GM18907 (cell line): ENCODE results near the gene PTH.

ENCODE experiments used
- ATAC-seq: cut with Tn5 transposase; IDR thresholded peaks from one replicate; pipeline ENCODE4 v1.9.1; 2021; ENCODE audit warnings: mild to moderate bottlenecking, moderate library complexity; ENCODE audit not compliant: unreplicated experiment

PTH gene

DNA sequence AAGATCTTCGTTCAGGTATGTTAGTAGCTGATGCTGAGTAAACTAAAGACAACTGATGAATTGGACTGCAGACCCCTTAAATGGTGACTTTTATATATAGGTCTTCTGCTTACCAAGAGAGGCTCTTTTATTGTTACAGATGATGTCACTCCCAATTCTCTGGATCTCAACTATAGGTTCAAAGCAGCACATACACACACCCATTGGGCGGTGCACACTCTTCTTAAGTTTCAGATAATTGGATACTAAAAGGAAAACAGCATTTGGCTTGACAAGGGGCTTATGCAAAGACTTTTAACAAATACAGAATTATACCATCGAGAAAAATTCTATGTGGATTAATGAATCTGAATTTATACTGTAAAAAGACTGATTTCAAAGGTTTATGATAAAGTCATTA lies at the start of gene PTH:
PTH (minus strand) TSS at position 69 of the 400 bp plus-strand sequence. CDS start 3,142 bp downstream, outside the sequence.
- ATAC-seq, result no peak

DNA sequence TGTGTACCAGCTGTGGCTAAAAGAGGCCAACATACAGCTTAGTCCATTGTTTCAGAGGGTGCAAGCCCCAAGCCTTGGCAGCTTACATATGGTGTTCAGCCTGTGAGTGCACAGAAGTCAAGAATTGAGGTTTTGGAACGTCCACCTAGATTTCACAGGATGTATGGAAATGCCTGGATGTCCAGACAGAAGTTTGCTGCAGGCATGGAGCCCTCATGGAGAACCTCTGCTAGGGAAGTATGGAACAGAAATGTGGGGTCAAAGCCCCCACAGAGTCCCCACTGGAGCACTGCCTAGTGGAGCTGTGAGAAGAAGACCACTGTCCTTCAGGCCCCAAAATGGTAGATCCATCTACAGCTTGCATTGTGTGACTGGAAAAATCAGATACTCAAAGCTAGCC lies 42.2 kb upstream of the PTH start:
- ATAC-seq, result no peak

DNA sequence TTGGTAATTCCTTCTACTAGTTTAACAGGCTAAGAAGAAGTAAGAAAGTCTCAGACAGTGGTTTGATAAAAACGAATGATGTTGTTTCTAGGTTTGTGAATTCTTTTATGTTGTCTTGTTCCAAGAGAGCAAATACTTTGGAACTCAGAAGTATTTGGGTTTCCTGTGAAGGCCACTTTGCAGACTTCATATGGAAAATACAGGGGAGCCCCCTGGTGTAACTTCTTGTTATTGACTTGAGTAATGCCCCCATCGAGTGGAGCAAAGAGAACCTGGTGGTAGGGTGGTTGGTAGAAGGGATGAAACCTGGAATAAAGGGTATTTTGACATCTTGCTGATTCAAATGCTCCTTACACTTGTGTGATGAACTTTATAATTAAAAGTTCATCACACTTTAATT lies 40.0 kb upstream of the PTH start:
- ATAC-seq, result no peak

DNA sequence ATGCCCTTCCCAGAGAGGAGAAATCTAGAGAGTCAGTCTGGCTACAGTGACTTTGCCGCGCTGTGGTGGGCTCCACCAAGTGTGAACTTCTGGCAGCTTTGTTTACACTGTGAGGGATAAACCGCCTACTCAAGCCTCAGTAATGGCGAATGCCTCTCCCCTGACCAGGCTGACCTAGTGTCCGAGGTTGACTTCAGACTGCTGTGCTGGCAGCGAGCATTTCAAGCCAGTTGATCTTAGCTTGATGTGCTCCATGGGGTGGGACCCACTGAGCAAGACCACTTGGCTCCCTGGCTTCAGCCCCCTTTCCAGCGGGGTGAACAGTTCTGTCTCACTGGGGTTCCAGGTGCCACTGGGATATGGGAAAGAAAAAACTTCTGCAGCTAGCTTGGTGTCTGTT lies 38.6 kb upstream of the PTH start:
- ATAC-seq, result no peak

DNA sequence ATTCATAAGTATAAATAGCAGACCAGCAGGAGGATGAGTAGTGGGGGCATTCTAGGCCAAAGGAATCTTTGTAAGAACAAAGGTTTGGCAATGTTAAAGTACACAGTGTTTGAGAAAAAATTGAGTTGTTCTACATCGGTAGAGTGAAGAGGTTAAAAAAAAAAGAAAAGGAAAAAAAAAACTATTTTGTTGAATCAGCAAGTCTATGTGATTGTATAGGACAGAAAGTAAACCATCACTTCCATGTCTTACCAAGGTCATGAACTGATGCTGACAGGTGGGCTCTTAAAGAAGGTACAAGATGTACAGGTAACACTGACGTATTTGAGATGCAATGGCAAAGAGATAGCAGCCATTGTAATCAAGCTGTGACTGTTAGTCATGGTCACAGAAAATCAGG lies 29.5 kb upstream of the PTH start:
- ATAC-seq, result no peak

DNA sequence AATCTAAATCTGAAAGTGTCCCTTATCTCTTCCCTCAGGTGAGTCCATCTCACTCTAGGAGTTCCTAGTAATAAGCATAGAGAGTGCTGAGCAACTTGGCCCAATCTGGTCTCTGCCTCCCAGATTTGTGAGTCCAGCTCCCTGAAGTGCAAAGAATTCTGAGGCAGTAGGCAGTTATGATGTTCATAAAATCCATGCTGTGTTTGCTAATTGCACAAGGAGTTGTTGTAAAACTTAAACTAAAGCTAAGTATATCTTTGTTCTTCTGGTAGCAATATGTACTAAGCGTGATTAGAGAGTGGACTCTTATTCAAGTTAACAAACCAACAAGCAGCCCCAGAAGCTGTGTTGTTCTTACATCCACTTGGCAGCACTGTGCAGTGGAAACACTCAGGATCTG lies 7.6 kb upstream of the PTH start:
- no peak for ATAC-seq

DNA sequence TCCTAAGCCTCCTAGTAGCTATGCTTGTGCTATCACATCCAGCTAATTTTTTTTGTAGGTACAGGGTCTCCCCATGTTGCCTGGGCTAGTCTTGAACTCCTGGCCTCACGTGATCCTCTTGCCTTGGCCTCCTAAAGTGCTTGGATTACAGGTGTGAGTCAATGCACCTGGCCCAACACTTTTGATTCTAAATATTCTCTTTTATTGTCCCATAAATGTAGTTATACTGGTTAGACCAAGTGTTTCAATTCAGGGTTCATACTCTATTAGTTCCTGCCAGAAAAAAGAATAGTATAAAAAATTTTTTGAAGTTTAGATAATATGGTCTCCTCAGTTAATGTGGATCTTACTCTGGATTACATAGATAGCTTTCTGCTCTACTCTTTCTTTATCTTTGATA lies 6.7 kb upstream of the PTH start:
- no peak for ATAC-seq

DNA sequence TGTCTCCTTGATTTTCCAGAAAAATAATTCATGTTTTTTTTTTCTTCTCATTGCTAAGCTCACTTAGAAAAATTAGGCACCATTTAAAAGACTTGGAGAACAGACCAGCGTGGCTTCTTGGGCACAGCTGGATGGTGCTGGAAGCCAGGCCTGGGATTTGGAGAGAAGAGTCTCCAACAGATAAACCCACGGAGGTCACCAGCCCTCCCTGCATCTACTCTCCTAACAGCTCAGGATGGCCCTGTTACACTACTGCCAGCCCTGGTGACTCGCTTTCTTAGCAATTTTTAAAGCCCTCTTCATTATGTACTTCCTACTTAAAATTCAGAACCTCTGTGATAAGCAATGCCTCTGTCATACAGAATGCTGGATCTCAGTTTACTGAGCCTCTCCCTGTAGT lies 1.7 kb downstream of the PTH start:
- no peak for ATAC-seq

DNA sequence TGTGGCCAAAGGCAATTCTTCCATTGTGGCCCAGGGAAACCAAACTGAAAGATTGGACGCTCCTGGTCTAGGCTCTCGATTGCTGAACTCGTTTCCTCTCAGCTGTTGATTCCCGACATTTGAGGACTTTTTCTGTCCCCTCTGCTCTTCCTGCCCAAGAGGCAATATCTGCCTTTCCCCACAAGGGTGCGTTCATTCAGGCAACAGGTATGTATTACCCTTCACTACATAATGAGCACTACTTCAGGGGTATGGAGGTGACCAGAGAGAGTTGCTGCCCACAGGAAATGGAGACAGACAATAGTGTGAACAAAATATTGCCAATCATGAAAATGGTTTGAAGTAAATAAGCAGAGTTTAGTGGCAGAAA lies 8.2 kb downstream of the PTH start:
- peak; percentile 86 for ATAC-seq

DNA sequence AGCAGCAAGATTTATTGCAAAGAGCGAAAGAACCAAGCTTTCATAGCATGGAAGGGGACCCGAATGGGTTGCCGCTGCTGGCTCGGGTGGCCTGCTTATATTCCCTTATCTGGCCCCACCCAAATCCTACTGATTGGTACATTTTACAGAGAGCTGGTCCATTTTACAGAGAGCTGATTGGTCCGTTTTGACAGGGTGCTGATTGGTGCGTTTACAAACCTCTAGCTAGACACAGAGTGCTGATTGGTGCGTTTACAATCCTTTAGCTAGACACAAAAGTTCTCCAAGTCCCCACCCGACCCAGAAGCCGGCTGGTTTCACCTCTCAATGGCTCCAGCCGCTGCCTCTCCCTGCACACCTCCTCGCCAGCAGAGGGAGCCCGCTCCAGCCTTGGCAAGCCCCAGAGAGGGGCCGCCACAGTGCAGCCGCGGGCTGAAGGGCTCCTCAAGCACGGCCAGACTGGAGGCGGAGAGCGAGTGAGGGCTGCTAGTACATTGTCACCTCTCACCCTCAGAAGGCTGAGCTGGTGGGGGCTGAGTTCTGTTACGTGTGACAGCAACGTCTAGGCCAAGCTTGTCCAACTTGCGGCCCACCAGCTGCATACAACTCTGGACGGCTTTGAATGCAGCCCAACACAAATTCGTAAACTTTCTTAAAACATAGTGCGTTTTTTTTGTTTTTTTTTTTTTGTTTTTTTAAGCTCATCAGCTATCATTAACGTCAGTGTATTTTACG lies 8.7 kb downstream of the PTH start:
- ATAC-seq, result peak; percentile 94

DNA sequence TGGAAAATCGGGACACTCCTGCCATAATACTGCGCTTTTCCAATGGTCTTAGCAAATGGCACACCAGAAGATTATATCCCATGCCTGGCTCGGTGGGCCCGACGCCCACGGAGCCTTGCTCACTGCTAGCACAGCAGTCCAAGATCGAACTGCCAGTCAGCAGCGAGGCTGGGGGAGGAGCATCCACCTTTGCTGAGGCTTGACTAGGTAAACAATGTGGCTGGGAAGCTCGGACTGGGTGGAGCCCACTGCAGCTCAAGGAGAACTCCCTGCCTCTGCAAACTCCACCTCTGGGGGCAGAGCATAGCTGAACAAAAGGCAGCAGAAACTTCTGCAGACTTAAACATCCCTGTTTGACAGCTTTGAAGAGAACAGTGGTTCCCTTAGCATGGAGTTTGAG lies 15.6 kb downstream of the PTH start:
- no peak for ATAC-seq

DNA sequence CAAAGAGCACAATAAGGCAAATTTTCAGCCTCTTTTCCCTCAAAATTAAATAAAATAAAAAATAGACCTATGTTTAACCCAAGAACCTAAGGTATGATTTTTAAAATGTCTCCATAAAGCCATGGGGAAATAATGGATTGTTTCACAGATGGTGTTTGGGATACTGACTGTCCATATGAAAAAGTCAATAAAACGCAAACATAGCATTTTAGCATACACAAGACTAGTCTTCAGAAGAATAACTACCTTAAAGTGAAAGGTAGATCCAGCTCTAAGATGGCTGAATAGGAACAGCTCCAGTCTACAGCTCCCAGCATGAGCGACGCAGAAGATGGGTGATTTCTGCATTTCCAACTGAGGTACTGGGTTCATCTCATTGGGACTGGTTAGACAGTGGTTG lies 16.1 kb downstream of the PTH start:
- no peak for ATAC-seq

DNA sequence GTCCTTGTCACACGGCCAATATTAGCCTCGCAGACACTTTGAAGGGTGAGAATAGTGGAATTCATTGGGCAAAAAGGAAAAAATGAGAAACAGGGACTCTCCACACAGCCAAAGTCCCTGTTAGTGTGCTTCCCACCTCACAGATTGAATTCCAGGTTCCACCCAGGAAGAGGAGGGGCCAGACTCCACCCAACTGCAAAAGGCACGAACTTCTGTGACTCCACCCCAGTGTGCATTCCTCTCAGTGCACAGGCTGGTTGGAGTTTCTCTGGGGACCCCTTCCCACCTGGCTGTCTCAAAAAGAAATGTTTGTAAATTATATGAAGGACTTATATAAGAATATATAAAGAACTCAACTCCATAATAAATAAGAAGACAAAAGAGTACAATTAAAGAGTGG lies 20.7 kb downstream of the PTH start:
- no peak for ATAC-seq

DNA sequence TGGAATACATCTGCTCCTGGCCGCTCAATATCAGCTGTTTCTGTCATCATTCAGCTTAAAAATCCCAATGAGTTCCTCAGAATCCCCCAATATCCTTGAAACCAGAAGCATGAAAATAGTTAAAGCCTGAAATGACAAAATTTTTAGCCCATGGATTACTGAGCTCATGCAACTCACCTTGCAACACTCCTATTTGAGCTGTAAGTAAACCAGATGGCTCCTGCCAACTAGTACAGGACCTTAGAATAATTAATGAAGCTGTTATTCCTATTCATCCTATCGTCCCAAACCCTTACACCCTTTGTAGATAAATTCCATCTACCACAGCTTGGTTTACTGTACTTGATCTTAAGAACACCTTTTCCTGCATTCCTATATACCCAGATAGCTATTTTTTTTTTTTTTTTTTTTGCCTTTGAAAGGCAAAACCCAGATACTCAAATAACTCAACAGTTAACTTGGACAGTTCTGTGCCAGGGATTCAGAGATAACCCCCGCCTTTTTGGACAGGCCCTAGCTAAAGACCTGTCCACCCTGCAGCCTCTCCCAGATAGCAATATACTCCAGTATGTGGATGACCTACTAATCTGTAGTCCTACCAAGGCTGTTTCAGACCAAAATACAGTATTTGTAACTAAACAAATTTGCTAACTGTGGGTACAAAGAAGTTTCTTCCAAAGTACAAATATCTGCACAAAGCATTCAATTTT lies 22.6 kb downstream of the PTH start:
- ATAC-seq, result no peak

DNA sequence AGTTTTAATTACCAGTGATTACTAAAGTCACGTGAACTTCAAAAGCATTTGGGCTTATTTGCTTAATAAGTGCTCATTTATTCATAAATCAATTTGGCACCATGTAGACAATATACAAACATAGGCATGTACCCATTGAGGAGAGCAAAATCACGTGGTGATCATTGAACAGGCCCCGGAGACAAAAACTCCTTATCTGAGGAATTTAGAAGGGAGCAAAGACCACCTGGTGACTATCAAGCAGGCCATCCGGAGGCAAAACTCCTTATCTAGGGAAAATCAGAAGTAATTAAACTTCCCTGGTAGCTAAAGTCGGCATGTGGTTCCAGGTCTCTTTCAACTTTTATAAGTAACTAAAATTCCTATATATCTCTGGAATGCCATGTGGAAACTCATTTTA lies 27.0 kb downstream of the PTH start:
- ATAC-seq, result no peak

DNA sequence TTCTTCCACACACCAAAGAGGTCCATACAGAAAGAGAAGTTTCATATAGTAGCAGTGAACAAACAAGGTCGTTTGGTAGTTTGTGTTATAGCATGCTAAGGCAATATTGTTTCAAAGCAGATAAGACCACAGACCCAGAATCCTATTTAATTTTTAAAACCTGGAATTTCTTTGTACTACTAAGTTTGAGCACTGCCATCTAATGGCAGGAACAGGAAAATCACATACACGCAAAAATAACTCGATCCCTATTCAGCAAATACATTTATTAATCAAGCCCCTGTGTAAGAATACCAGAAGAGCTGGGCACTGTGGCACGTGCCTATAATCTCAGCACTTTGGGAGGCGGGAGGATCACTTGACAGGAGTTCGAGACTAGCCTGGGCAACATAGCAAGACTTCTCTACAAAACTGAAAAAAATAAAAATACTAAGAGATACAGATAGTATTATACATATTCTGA lies 29.9 kb downstream of the PTH start:
- no peak for ATAC-seq

DNA sequence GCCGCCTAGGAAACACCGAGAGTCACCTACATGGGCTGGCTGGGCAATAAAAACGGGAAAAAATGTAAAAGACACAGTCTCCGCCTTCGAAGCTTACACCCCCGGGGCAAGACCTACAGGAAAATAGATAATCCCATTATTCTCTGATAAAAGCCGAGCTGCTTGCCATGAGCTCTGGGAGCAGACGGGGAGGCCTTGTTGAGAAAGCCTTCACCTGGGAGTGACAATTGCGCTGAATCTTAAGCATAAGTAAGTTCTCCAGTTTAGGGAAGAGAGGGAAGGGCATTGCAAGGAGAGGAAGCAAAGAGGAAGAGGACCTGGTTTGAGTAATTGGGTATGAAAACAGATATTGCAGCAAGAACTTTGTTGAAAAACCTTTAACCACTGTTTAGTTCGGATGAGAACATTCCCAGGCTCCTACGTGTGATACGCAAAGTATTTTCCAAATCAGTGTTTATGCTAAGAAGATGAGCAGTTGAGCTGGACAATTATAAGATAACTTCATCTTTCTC lies 32.0 kb downstream of the PTH start:
- no peak for ATAC-seq

DNA sequence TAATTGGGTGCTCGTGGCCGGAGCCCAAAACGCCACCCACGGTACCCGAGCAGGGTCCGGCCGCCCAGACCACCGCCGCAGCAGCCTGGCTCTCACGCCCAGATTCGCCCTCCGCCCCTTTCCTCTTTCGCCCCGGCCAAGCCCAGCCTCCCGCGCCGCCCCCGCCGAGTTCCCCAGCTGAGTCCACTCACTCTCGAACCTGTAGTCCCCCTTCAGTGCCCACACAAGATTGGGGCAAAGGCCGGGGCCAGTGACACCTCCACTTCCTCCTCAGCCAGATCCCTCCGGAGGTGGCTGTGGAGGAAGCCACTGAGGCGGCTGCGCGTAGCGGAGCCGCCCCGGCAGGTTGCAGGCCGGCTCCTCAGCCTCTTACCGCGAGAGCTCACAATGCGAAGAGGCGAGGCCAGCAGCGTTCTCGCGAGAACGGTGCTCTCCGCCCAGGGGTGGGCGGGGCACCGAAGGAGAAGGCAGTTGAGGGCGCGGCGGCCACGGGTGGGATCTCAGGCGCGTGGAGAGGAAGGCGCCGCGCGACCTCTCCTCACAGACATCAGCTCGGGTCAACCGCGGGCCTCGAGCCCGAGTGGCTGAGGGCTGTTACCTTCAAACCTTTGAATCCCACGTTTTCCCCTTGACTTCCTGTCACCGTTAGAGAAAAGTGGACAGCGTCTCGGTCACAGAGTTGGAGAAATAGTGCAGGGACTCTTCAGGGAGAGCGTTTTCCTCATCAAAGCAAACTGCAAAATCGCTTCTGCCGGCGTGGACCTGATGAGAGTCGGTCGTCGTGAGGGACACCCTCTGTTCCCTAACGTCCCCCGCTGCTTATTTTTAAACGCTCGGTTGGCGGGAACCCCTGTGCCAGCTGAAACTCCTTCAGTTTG lies 32.7 kb downstream of the PTH start, which contains the start of gene BTBD10:
BTBD10 (minus strand) TSS at position 322 of the 878 bp plus-strand sequence. CDS start 18,098 bp downstream, outside the sequence.
- peak; percentile 95 for ATAC-seq

DNA sequence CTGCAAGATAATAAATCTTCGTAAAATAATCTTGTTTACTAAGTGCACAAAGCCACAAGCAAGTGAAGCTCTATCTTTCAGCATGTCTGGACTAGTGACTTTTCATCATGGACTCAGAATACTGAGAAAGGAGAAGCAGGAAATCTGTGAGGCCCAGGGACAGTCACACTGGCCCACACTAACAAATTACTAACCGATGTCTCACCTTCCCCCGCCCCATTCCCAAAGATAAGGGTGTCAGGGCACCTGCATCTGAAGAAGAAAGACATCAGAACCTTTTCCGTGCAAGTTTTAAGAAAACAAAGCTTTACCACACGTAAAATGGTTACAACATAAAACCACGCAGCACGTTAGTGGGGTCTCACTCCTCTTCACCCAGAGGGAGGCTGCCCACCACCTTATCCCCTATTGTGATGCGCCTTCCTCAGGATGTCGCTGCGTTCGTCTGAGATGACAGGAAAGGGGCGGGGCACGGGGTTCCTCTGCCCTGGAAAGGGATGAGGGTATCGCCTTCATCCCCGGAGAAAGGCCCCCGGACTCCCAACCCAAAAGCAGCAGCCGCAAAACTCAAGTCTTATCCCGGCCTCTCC lies 33.4 kb downstream of the PTH start:
- peak; percentile 55 for ATAC-seq

DNA sequence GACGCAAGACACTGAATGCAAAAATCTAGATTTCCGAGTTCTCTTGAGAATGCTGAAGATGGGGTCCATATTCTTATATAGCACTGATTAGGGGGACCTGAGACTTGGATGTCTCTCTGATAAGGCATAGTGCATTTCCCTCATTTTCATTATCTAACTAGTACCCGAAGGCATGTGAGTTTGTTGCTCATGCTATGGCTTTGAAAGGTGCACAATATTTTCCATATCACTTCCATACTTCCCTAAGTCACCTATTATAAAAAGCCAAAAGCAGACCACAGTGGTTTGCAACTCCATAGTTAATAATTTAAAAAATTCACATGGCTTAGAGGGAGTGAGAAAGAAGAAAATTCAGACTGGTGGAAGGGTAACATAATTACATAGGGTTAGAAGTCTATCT lies 34.5 kb downstream of the PTH start:
- no peak for ATAC-seq

DNA sequence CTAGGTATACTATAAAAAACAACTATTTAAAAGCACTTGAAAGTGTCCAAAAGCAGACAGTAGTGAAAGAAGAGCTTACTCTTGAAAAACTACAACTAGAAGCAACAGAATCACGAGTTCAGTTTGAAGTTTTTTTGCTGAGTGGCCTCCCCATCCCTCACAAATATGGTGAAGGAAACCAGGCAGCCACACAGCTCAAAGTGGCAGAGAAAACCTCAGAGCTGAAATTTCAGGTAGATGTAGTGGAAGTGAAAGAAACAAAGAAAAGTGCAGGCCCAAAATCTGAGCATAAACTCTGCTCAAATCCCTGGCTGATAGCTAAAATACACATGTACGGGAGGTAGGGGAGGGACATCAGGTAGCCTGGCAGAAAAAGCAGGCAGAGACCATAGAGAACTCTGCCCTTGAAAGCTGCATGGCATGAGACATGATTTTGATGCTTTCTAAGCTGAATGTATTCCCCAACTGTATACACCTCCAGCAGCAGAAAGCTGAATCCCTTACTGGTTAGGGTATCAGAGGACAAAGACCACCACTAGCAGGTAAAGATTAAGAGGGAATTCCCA lies 44.9 kb downstream of the PTH start:
- no peak for ATAC-seq
